Choroid plexus epithelial cell (primary cell): ENCODE data around the gene GADD45A.

Source experiments
- DNase-seq: peaks from one replicate; pipeline ENCODE4 v3.0.0-alpha.2; 2010; ENCODE audit warnings: low read depth
- H3K4me3 ChIP-seq: 2 replicates; pipeline ENCODE4 v1.5.1; 2011; ENCODE audit warnings: low read depth, mild to moderate bottlenecking, control low read depth, low read length, moderate library complexity
- CTCF ChIP-seq: conservative IDR thresholded peaks from 2 replicates; pipeline ENCODE4 v1.5.1; 2011; ENCODE audit warnings: low read depth, mild to moderate bottlenecking, control low read depth, inconsistent platforms, low read length, moderate library complexity

Gene GADD45A

GRCh38 chr1:67683316-67683715 is 1.7 kb upstream of the GADD45A start:
- H3K4me3 ChIP-seq: peak overlapping the region; percentile 11
- DNase-seq: peak; percentile 78

GRCh38 chr1:67683766-67684525 is 1.1 kb upstream of the GADD45A start:
- peak overlapping the region; percentile 48 for H3K4me3 ChIP-seq
- no peak for DNase-seq
- TF ChIP-seq CTCF: no peak

More at GRCh38 chr1:67683316-67683715, 1.7 kb upstream of the GADD45A start:
- TF ChIP-seq CTCF: no peak

- H3K4me3 ChIP-seq: peak overlapping the region; percentile 48
- no peak for TF ChIP-seq CTCF
- no peak for DNase-seq
Measured at GRCh38 chr1:67684526-67685066, 405 bp upstream of the GADD45A start.

- DNase-seq: peak; percentile 59
- H3K4me3 ChIP-seq: peak overlapping the region; percentile 97
- no peak for TF ChIP-seq CTCF
Measured at GRCh38 chr1:67685558-67686266, 711 bp downstream of the GADD45A start.

GRCh38 chr1:67686267-67687197 is 1.5 kb downstream of the GADD45A start:
- no peak for TF ChIP-seq CTCF
- H3K4me3 ChIP-seq: peak overlapping the region; percentile 97

GRCh38 chr1:67687198-67687545 is 2.2 kb downstream of the GADD45A start:
- TF ChIP-seq CTCF: no peak
- no peak for DNase-seq
- H3K4me3 ChIP-seq: peak overlapping the region; percentile 97

More at GRCh38 chr1:67686267-67687197, 1.5 kb downstream of the GADD45A start:
- peak; percentile 97 for DNase-seq
